Rectal smooth muscle tissue (tissue), 1 donor: ENCODE results near the gene MAN1A1.
"Not testable (repeated sequence)": the region's sequence is repeated elsewhere in the genome, so short reads cannot be mapped to it uniquely, and the experiment has no call there.

ENCODE experiments used
- H3K27ac ChIP-seq: one replicate; pipeline ENCODE4 v1.7.0; 2013; ENCODE audit warnings: low read depth, low read length, inconsistent platforms
- H3K27me3 ChIP-seq: one replicate; pipeline ENCODE4 v1.7.0; 2013; ENCODE audit warnings: low read length; ENCODE audit not compliant: control insufficient read depth, insufficient read depth
- H3K36me3 ChIP-seq: one replicate; pipeline ENCODE4 v1.7.0; 2013; ENCODE audit warnings: low read length; ENCODE audit not compliant: control insufficient read depth, insufficient read depth
- H3K4me1 ChIP-seq: one replicate; pipeline ENCODE4 v1.7.0; 2013; ENCODE audit warnings: low read length; ENCODE audit not compliant: control insufficient read depth, insufficient read depth
- H3K4me3 ChIP-seq: one replicate; pipeline ENCODE4 v1.7.0; 2013; ENCODE audit warnings: low read length
- H3K9ac ChIP-seq: one replicate; pipeline ENCODE4 v1.7.0; 2013; ENCODE audit warnings: low read length

Gene MAN1A1

GRCh38 chr6:119171088-119171841, 178.3 kb downstream of the MAN1A1 start:
- Histone ChIP-seq H3K27ac (no peak overlapping the region), H3K36me3 (no peaks in the 10 kb centered on the region), H3K9ac (no peak overlapping the region), H3K4me3 (no peak overlapping the region), H3K27me3 (no peaks in the 10 kb centered on the region), H3K4me1 (no peaks in the 10 kb centered on the region)

GRCh38 chr6:119170447-119171087, 179.0 kb downstream of the MAN1A1 start:
- Histone ChIP-seq H3K27me3 (no peaks in the 10 kb centered on the region), H3K4me3 (no peak overlapping the region), H3K36me3 (no peaks in the 10 kb centered on the region), H3K4me1 (no peaks in the 10 kb centered on the region), H3K9ac (no peak overlapping the region), H3K27ac (no peak overlapping the region)

GRCh38 chr6:119170103-119170446, 179.5 kb downstream of the MAN1A1 start:
- Histone ChIP-seq H3K4me3 (no peak overlapping the region), H3K27ac (no peak overlapping the region)

GRCh38 chr6:119169355-119169754, 180.2 kb downstream of the MAN1A1 start:
- not testable (repeated sequence) for H3K9ac ChIP-seq, H3K36me3 ChIP-seq, H3K27ac ChIP-seq, H3K4me1 ChIP-seq, H3K4me3 ChIP-seq, H3K27me3 ChIP-seq

More at GRCh38 chr6:119170103-119170446, 179.5 kb downstream of the MAN1A1 start:
- H3K36me3 ChIP-seq: no peaks in the 10 kb centered on the region
- H3K9ac ChIP-seq: no peak overlapping the region
- H3K4me1 ChIP-seq: no peaks in the 10 kb centered on the region
- H3K27me3 ChIP-seq: no peaks in the 10 kb centered on the region

- Histone ChIP-seq H3K36me3 (no peaks in the 10 kb centered on the region), H3K27me3 (no peaks in the 10 kb centered on the region), H3K9ac (no peak overlapping the region)
These were observed 183.4 kb downstream of the MAN1A1 start for GRCh38 chr6:119166024-119166784.

GRCh38 chr6:119163006-119163405, 186.6 kb downstream of the MAN1A1 start:
- H3K27me3 ChIP-seq: no peaks in the 10 kb centered on the region
- no peaks in the 10 kb centered on the region for H3K36me3 ChIP-seq
- H3K4me1 ChIP-seq: no peaks in the 10 kb centered on the region
- H3K9ac ChIP-seq: no peak overlapping the region
- no peak overlapping the region for H3K27ac ChIP-seq
- H3K4me3 ChIP-seq: no peak overlapping the region

More at GRCh38 chr6:119166024-119166784, 183.4 kb downstream of the MAN1A1 start:
- H3K4me1 ChIP-seq: no peaks in the 10 kb centered on the region
- no peak overlapping the region for H3K27ac ChIP-seq
- no peak overlapping the region for H3K4me3 ChIP-seq

GRCh38 chr6:119162134-119162775, 187.3 kb downstream of the MAN1A1 start:
- Histone ChIP-seq H3K27ac (no peak overlapping the region), H3K36me3 (no peaks in the 10 kb centered on the region), H3K4me3 (no peak overlapping the region), H3K27me3 (no peaks in the 10 kb centered on the region), H3K9ac (no peak overlapping the region), H3K4me1 (peaks cover 4% of the 10 kb centered on the region)

- Histone ChIP-seq H3K4me1 (peaks cover 6% of the 10 kb centered on the region), H3K9ac (no peak overlapping the region), H3K27ac (no peak overlapping the region), H3K27me3 (no peaks in the 10 kb centered on the region), H3K36me3 (no peaks in the 10 kb centered on the region), H3K4me3 (no peak overlapping the region)
These were observed 188.1 kb downstream of the MAN1A1 start for GRCh38 chr6:119161438-119161837.

GRCh38 chr6:119160911-119161310, 188.7 kb downstream of the MAN1A1 start:
- Histone ChIP-seq H3K27ac (no peak overlapping the region), H3K27me3 (no peaks in the 10 kb centered on the region), H3K36me3 (no peaks in the 10 kb centered on the region), H3K9ac (no peak overlapping the region), H3K4me1 (peaks cover 6% of the 10 kb centered on the region), H3K4me3 (no peak overlapping the region)

GRCh38 chr6:119158057-119158848, 191.3 kb downstream of the MAN1A1 start:
- no peaks in the 10 kb centered on the region for H3K27me3 ChIP-seq
- no peak overlapping the region for H3K4me3 ChIP-seq
- peaks cover 6% of the 10 kb centered on the region for H3K4me1 ChIP-seq
- H3K27ac ChIP-seq: no peak overlapping the region
- H3K36me3 ChIP-seq: no peaks in the 10 kb centered on the region
- H3K9ac ChIP-seq: no peak overlapping the region

- Histone ChIP-seq H3K4me3 (no peak overlapping the region), H3K27ac (no peak overlapping the region), H3K27me3 (no peaks in the 10 kb centered on the region), H3K9ac (no peak overlapping the region), H3K4me1 (peaks cover 6% of the 10 kb centered on the region), H3K36me3 (no peaks in the 10 kb centered on the region)
These were observed 192.1 kb downstream of the MAN1A1 start for GRCh38 chr6:119157506-119157815.
